Measurements from ENCODE around the gene TACC2. TPM values are rescaled to one million over a fixed set of nuclear protein-coding genes. Genes with fewer than 3 reads are reported as not detected.
"Not testable (repeated sequence)": the region's sequence is repeated elsewhere in the genome, so short reads cannot be mapped to it uniquely, and the experiment has no call there.

The TACC2 gene
- total RNA-seq, 4 donors from 2014 or later, result 206 to 606 (median 261) TPM

- Histone ChIP-seq H3K27me3 (no peaks in the 10 kb centered on the region), H3K4me1 (no peaks in the 10 kb centered on the region), H3K4me3 (no peak overlapping the region), H3K27ac (no peak overlapping the region), H3K36me3 (peaks cover 64% of the 10 kb centered on the region), H3K9me3 (no peaks in the 10 kb centered on the region)
- no peak for TF ChIP-seq EP300 (IDR thresholded peaks at IDR 0.05)
- TF ChIP-seq POLR2AphosphoS5 (IDR thresholded peaks at IDR 0.05), result no peak
- TF ChIP-seq POLR2A (IDR thresholded peaks at IDR 0.05), result no peak
- no peak for TF ChIP-seq CTCF (IDR thresholded peaks at IDR 0.05)
- no peak for DNase-seq (ENCODE audit: low spot score in 2 of 2)
- 90% methylated on average over 2 of the region's 2 CpGs for WGBS
Observed at GRCh38 chr10:121961456-121961855, 27.5 kb upstream of the TACC2 start.

GRCh38 chr10:121965996-121966395 lies 23.0 kb upstream of the TACC2 start:
- WGBS, result 88% methylated on average over 3 of the region's 3 CpGs
- H3K4me1 ChIP-seq, result no peaks in the 10 kb centered on the region
- H3K27ac ChIP-seq, result no peak overlapping the region
- no peak for TF ChIP-seq POLR2A (IDR thresholded peaks at IDR 0.05)
- H3K27me3 ChIP-seq, result no peaks in the 10 kb centered on the region
- no peak for DNase-seq (ENCODE audit: low spot score in 2 of 2)
- no peaks in the 10 kb centered on the region for H3K9me3 ChIP-seq
- no peak overlapping the region for H3K4me3 ChIP-seq
- peaks cover 80% of the 10 kb centered on the region for H3K36me3 ChIP-seq

DNA sequence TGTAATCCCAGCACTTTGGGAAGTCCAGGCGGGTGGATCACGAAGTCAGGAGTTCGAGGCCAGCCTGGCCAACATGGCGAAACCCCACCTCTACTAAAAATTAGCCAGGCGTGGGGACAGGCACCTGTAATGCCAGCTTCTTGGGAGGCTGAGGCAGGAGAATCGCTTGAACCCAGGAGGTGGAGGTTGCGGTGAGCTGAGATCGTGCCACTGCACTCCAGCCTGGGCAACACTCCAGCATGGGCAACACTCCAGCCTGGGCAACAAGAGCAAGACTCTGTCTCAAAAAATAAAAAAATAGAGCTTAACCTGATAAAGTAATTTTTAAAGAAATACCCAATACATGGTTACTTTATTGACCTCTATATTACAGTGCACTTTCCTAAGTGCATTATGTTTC lies 19.9 kb upstream of the TACC2 start:
- 88% methylated on average over 8 of the region's 8 CpGs for WGBS
- H3K9me3 ChIP-seq; H3K27ac ChIP-seq; H3K27me3 ChIP-seq; DNase-seq (ENCODE audit: low spot score in 2 of 2); H3K4me3 ChIP-seq: not testable (repeated sequence)
- Histone ChIP-seq H3K36me3 (peaks cover 69% of the 10 kb centered on the region), H3K4me1 (peaks cover 11% of the 10 kb centered on the region)

- no peaks in the 10 kb centered on the region for H3K27me3 ChIP-seq
- peak overlapping the region; percentile 97 for H3K27ac ChIP-seq
- H3K9me3 ChIP-seq, result no peaks in the 10 kb centered on the region
- peaks cover 23% of the 10 kb centered on the region for H3K4me1 ChIP-seq
- peaks cover 21% of the 10 kb centered on the region for H3K36me3 ChIP-seq
- no peak for TF ChIP-seq EP300 (IDR thresholded peaks at IDR 0.05)
- no peak for TF ChIP-seq CTCF (IDR thresholded peaks at IDR 0.05)
- TF ChIP-seq POLR2AphosphoS5 (IDR thresholded peaks at IDR 0.05), result no peak
- TF ChIP-seq POLR2A (IDR thresholded peaks at IDR 0.05), result no peak
- 12% methylated on average over 13 of the region's 21 CpGs for WGBS
- H3K4me3 ChIP-seq, result peak overlapping the region; percentile 84
- no peak for DNase-seq (ENCODE audit: low spot score in 2 of 2)
Observed at GRCh38 chr10:121974019-121974534, 14.9 kb upstream of the TACC2 start.

DNA sequence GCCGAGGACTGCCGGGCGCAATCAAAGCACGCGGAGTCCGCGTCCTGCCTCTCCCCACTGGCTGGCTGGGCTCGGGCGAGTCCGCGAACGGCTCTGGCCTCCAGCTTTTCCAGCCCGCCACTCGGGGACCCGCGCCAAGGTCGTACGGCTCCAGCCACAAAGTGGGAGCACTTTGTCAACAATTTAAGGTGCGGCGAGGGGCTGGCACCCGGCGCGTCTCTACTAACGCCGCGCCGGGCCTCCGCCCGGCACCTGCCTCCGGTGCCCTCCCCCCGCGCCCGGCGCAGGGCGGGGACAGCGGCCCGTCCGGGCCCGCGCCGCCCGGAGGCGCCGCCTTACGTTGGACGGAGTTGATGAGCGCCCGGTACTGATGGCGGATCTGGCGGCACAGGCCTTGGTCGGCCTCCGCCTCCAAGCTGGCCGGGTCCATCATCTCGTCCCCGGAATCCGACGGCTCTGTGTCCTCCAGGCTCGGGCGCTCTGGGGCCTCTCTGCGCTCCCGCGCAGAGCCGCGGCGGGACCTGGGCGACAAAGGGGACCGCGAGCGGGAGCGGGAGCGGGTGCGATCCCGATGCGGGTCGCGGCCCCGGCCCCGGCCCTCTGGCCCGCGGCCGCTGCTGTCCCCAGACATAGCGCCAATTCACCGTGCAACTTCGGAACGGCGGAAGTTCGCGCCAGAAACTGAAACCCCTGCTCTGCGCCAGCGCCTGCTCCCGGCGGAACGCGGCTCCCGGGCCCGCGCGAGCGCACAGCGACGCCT lies 14.2 kb upstream of the TACC2 start, which contains the start of gene NSMCE4A:
Gene NSMCE4A, minus strand, starts transcription at position 683 of the 760 bp plus-strand sequence. Its CDS starts 52 bp downstream, at position 631.
- Histone ChIP-seq H3K36me3 (peaks cover 18% of the 10 kb centered on the region), H3K27me3 (no peaks in the 10 kb centered on the region), H3K4me1 (peaks cover 23% of the 10 kb centered on the region), H3K9me3 (no peaks in the 10 kb centered on the region), H3K27ac (peak within 1 kb of the TSS; percentile 97), H3K4me3 (peak within 1 kb of the TSS; percentile 84)
- peak; percentile 83 to 87 for DNase-seq (ENCODE audit: low spot score in 2 of 2)
- TF ChIP-seq CTCF (IDR thresholded peaks at IDR 0.05) (no peak), POLR2AphosphoS5 (IDR thresholded peaks at IDR 0.05) (peak in 1 of 3 donors; percentile 37)
- WGBS, result under 1% methylated on average over 29 of the region's 101 CpGs

GRCh38 chr10:121975295-121976086 lies 13.5 kb upstream of the TACC2 start:
- peak overlapping the region; percentile 97 for H3K27ac ChIP-seq
- H3K27me3 ChIP-seq, result no peaks in the 10 kb centered on the region
- H3K4me1 ChIP-seq, result peaks cover 23% of the 10 kb centered on the region
- peak in 1 of 2 donors; percentile 86 for TF ChIP-seq CTCF (IDR thresholded peaks at IDR 0.05)
- no peak for TF ChIP-seq POLR2A (IDR thresholded peaks at IDR 0.05)
- peaks cover 12% of the 10 kb centered on the region for H3K36me3 ChIP-seq
- peak overlapping the region; percentile 84 for H3K4me3 ChIP-seq
- no peaks in the 10 kb centered on the region for H3K9me3 ChIP-seq
- no peak for DNase-seq (ENCODE audit: low spot score in 2 of 2)
- 38% methylated on average over 21 of the region's 21 CpGs for WGBS

All from suprapubic skin (tissue), 4 donors.